Epithelial cell of proximal tubule (primary cell): ENCODE results near the gene TBC1D16. TPM values are rescaled to one million over a fixed set of nuclear protein-coding genes. Genes with fewer than 3 reads are reported as not detected.

Experiments used
- DNase-seq: peaks from one replicate; pipeline ENCODE4 v3.0.0-alpha.2; 2011; ENCODE audit warnings: low read depth
- H3K4me3 ChIP-seq: 2 replicates; pipeline ENCODE4 v1.5.1; 2011; ENCODE audit warnings: low read depth, mild to moderate bottlenecking, low read length
- total RNA-seq: library from RNA; depleted of rRNA; stranded (reverse); fragments of >200 nt; gene quantifications from 2 replicates; pipeline ENCODE4 v1.2.3, GENCODE V29; 2015
- TF ChIP-seq, protein P1 (sequence below): conservative IDR thresholded peaks from 2 replicates; pipeline ENCODE4 v1.5.1; 2012; ENCODE audit warnings: low read depth, mild to moderate bottlenecking, low read length

TBC1D16 gene
- total RNA-seq, 1 donor from 2014 or later: 19.9 TPM

GRCh38 chr17:80036715-80037477 lies 1.2 kb upstream of the TBC1D16 start:
- peak overlapping the region; percentile 94 for H3K4me3 ChIP-seq
- TF ChIP-seq, protein P1, sequence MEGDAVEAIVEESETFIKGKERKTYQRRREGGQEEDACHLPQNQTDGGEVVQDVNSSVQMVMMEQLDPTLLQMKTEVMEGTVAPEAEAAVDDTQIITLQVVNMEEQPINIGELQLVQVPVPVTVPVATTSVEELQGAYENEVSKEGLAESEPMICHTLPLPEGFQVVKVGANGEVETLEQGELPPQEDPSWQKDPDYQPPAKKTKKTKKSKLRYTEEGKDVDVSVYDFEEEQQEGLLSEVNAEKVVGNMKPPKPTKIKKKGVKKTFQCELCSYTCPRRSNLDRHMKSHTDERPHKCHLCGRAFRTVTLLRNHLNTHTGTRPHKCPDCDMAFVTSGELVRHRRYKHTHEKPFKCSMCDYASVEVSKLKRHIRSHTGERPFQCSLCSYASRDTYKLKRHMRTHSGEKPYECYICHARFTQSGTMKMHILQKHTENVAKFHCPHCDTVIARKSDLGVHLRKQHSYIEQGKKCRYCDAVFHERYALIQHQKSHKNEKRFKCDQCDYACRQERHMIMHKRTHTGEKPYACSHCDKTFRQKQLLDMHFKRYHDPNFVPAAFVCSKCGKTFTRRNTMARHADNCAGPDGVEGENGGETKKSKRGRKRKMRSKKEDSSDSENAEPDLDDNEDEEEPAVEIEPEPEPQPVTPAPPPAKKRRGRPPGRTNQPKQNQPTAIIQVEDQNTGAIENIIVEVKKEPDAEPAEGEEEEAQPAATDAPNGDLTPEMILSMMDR: no peak
- no peak for DNase-seq

- DNase-seq: no peak
- H3K4me3 ChIP-seq: peak within 1 kb of the TSS; percentile 94
- TF ChIP-seq, protein P1: peak; percentile 6
Measured at GRCh38 chr17:80035937-80036714, 454 bp upstream of the TBC1D16 start, which contains the start of gene CCDC40. TSS of gene CCDC40 (plus strand) at chr17:80036642. CDS start at chr17:80036663, 21 bp downstream.

DNA sequence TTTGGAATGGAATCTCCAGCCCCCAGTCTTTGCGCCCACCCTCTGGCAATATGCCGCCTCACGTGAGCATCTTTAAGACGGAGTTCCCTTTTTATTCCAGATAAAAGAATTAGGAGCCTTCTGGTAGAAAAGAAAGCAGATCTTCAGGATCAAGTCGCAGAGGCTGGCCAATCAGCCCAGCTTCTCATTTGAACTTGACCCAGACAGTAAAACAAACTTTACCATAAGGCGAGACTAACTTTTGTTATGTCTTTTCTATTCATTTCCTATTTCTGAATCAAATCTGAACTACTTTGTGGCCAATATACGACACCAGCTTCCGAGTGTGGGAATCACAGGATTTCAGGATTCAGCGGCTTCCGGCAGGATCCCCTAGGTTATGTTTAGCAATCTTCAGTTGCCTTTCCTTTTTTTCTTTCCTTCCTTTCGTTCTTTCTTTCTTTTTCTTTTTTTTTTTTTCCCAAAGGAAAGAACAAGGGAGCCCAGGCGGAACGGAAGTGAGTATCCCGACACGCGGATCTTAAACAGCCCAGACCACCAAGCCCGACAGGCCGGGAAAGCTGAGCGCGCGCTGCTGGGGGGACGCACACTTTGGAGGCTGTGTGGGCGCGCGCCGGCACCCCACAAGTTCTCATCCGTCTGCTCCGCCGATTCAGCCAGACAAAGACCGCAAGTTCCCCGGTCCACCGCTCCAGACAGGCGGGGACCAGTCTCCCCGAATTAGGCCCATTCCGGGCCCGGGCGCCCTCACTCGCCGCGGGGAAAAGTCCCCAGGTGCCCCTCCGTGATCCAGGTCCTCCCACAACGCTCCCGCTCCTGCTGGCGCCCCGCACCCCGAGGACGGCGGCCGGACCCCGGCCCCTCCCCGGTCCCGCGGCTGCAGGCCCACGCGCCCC lies 633 bp downstream of the TBC1D16 start:
- DNase-seq: no peak
- TF ChIP-seq, protein P1: no peak

GRCh38 chr17:80033840-80034239 lies 1.8 kb downstream of the TBC1D16 start:
- TF ChIP-seq, protein P1: no peak
- DNase-seq: no peak
- no peak overlapping the region for H3K4me3 ChIP-seq

More for the DNA sequence above, 633 bp downstream of the TBC1D16 start:
- peak overlapping the region; percentile 84 for H3K4me3 ChIP-seq

GRCh38 chr17:80032614-80033171 lies 3.0 kb downstream of the TBC1D16 start:
- H3K4me3 ChIP-seq: no peak overlapping the region
- DNase-seq: no peak
- TF ChIP-seq, protein P1: no peak
